Measurements from ENCODE around the gene TAS2R5. TPM values are rescaled to one million over a fixed set of nuclear protein-coding genes. Genes with fewer than 3 reads are reported as not detected.
"Not testable (repeated sequence)": the region's sequence is repeated elsewhere in the genome, so short reads cannot be mapped to it uniquely, and the experiment has no call there.

TAS2R5 gene
- total RNA-seq, 1 experiment from 2014 or later: 1.7 TPM

DNA sequence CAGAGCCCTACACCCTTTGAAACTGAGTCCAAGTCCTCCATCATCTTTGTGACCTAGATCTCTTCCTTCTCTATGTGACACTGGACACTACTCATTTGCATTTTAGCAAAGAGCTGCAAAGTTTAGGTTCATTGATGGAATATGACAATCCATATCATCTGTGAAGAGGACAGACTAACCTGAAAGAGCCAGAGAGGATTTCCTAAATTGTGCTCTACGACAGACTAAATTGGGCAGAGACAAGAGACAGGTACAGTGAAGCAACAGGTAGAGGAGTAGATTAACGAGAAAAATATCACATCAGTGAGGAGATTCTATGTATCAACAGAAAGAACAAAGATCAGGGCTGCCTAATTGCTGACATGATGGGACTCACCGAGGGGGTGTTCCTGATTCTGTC, 26.2 kb upstream of the TAS2R5 start, which contains the start of gene TAS2R3:
Gene TAS2R3 (plus strand): TSS at position 301 of the 400 bp plus-strand sequence. CDS start 62 bp downstream, at position 363.
- DNase-seq: no peak
- ChIA-PET POLR2A (no interaction called here), CTCF (no interaction called here)
- H3K36me3 ChIP-seq (ENCODE audit: control insufficient read depth, insufficient read depth, low read length): no peaks in the 10 kb centered on the region; the same call in 1 of the 2 replicates
- H3K4me3 Mint-ChIP-seq (ENCODE audit: unreplicated experiment): no peak within 1 kb of the TSS
- no peak within 1 kb of the TSS for H3K27ac Mint-ChIP-seq (ENCODE audit: unreplicated experiment)
- TF ChIP-seq, protein P1, sequence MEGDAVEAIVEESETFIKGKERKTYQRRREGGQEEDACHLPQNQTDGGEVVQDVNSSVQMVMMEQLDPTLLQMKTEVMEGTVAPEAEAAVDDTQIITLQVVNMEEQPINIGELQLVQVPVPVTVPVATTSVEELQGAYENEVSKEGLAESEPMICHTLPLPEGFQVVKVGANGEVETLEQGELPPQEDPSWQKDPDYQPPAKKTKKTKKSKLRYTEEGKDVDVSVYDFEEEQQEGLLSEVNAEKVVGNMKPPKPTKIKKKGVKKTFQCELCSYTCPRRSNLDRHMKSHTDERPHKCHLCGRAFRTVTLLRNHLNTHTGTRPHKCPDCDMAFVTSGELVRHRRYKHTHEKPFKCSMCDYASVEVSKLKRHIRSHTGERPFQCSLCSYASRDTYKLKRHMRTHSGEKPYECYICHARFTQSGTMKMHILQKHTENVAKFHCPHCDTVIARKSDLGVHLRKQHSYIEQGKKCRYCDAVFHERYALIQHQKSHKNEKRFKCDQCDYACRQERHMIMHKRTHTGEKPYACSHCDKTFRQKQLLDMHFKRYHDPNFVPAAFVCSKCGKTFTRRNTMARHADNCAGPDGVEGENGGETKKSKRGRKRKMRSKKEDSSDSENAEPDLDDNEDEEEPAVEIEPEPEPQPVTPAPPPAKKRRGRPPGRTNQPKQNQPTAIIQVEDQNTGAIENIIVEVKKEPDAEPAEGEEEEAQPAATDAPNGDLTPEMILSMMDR (IDR thresholded peaks at IDR 0.05; ENCODE audit: insufficient read depth in 1 of 2, low read depth in 1 of 2, low read length in 1 of 2, severe bottlenecking in 1 of 2, unreplicated experiment in 1 of 2): no peak
- no peaks in the 10 kb centered on the region for H3K27me3 ChIP-seq (replicated peaks; ENCODE audit: control insufficient read depth, insufficient read depth, low read length)
- no TSS peak for BruUV-seq (replicated peaks)
- no peaks in the 10 kb centered on the region for H3K9me3 Mint-ChIP-seq (ENCODE audit: unreplicated experiment)
- intact Hi-C loops (cut with micrococcal nuclease; ENCODE audit: unreplicated experiment): no loop called here
- H3K27me3 Mint-ChIP-seq (ENCODE audit: insufficient read depth, unreplicated experiment): no peaks in the 10 kb centered on the region
- no peaks in the 10 kb centered on the region for H3K9me3 ChIP-seq
- peaks cover 27% of the 10 kb centered on the region for H3K36me3 Mint-ChIP-seq (ENCODE audit: insufficient read depth, unreplicated experiment)
- H3K4me1 Mint-ChIP-seq (ENCODE audit: low read depth, unreplicated experiment): no peaks in the 10 kb centered on the region
- H3K4me1 ChIP-seq: no peaks in the 10 kb centered on the region
- no peak within 1 kb of the TSS for H3K4me3 ChIP-seq (ENCODE audit: low read depth, low read length)

DNA sequence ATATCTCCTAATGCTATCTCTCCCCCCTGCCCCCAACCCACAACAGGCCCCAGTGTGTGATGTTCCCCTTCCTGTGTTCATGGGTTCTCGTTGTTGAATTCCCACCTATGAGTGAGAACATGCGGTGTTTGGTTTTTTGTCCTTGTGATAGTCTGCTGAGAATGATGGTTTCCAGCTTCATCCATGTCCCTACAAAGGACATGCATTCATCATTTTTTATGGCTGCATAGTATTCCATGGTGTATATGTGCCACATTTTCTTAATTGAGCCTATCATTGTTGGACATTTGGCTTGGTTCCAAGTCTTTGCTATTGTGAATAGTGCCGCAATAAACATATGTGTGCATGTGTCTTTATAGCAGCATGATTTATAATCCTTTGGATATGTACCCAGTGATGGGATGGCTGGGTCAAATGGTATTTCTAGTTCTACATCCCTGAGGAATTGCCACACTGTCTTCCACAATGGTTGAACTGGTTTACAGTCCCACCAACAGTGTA, 19.9 kb upstream of the TAS2R5 start:
- intact Hi-C loops (cut with micrococcal nuclease; ENCODE audit: unreplicated experiment); H3K9me3 Mint-ChIP-seq (ENCODE audit: unreplicated experiment); H3K27me3 ChIP-seq (replicated peaks; ENCODE audit: control insufficient read depth, insufficient read depth, low read length); H3K4me1 Mint-ChIP-seq (ENCODE audit: low read depth, unreplicated experiment); POLR2A ChIA-PET; H3K36me3 ChIP-seq (ENCODE audit: control insufficient read depth, insufficient read depth, low read length); H3K4me3 Mint-ChIP-seq (ENCODE audit: unreplicated experiment); H3K4me3 ChIP-seq (ENCODE audit: low read depth, low read length); CTCF ChIA-PET; H3K27me3 Mint-ChIP-seq (ENCODE audit: insufficient read depth, unreplicated experiment); H3K27ac Mint-ChIP-seq (ENCODE audit: unreplicated experiment); DNase-seq; BruUV-seq (replicated peaks); H3K36me3 Mint-ChIP-seq (ENCODE audit: insufficient read depth, unreplicated experiment); H3K4me1 ChIP-seq; H3K9me3 ChIP-seq: not testable (repeated sequence)

DNA sequence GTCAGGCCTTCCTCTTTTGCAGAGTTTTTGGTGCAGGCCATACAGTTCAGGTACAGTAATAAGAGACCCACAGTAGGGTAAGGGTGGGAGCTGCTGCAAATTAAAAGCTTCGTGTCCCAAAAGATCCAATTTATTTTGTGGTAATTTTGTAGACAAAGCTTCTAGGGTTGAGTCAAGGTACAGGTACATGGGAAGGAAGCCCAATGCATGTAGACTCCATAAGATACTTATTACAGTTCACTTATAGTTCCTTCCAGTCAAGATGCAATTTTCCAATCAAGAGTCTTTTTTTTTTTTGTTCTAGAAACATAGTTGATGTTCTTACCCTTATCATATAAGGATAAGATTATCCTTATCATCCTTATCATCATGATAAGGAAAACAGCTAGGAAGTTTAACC, 13.6 kb upstream of the TAS2R5 start, which contains the start of gene TAS2R4:
Gene TAS2R4 (plus strand): TSS at position 301 of the 400 bp plus-strand sequence. CDS start 1,815 bp downstream, outside the sequence.
- no peaks in the 10 kb centered on the region for H3K27me3 ChIP-seq (replicated peaks; ENCODE audit: control insufficient read depth, insufficient read depth, low read length)
- ChIA-PET CTCF (no interaction called here), POLR2A (no interaction called here)
- H3K4me1 Mint-ChIP-seq (ENCODE audit: low read depth, unreplicated experiment): no peaks in the 10 kb centered on the region
- peaks cover 9% of the 10 kb centered on the region for H3K9me3 Mint-ChIP-seq (ENCODE audit: unreplicated experiment)
- no TSS peak for BruUV-seq (replicated peaks)
- H3K9me3 ChIP-seq: no peaks in the 10 kb centered on the region
- peaks cover 5% of the 10 kb centered on the region for H3K36me3 Mint-ChIP-seq (ENCODE audit: insufficient read depth, unreplicated experiment)
- no peak for DNase-seq
- H3K27me3 Mint-ChIP-seq (ENCODE audit: insufficient read depth, unreplicated experiment): no peaks in the 10 kb centered on the region
- H3K4me1 ChIP-seq: no peaks in the 10 kb centered on the region
- intact Hi-C loops (cut with micrococcal nuclease; ENCODE audit: unreplicated experiment): no loop called here
- TF ChIP-seq, protein P1 (IDR thresholded peaks at IDR 0.05; ENCODE audit: insufficient read depth in 1 of 2, low read depth in 1 of 2, low read length in 1 of 2, severe bottlenecking in 1 of 2, unreplicated experiment in 1 of 2): no peak
- H3K27ac Mint-ChIP-seq (ENCODE audit: unreplicated experiment): no peak within 1 kb of the TSS
- no peak within 1 kb of the TSS for H3K4me3 ChIP-seq (ENCODE audit: low read depth, low read length)
- H3K36me3 ChIP-seq (ENCODE audit: control insufficient read depth, insufficient read depth, low read length): no peaks in the 10 kb centered on the region
- H3K4me3 Mint-ChIP-seq (ENCODE audit: unreplicated experiment): no peak within 1 kb of the TSS

Data from Caco-2 (cell line).